ENCODE measurements around the gene FHIT.

DNA sequence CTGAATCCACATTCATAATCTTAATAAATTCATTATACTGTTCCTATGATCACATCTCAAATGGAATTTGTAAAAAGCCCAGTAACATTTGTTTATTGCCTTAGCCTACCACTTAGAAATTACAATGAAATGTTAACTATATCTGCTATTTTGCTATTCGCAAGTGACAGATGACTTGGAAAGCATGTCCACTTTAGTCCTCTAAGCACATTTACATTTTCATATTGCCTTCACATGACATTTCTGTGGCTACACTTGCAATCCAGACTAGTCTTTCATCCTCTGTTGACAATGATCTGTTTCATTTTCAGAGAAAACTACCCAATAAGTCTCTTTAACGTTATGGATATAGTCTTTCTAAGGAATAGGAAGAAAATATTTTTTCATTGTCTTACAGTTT lies 741.8 kb downstream of the FHIT start:
- TF ChIP-seq, protein P1, sequence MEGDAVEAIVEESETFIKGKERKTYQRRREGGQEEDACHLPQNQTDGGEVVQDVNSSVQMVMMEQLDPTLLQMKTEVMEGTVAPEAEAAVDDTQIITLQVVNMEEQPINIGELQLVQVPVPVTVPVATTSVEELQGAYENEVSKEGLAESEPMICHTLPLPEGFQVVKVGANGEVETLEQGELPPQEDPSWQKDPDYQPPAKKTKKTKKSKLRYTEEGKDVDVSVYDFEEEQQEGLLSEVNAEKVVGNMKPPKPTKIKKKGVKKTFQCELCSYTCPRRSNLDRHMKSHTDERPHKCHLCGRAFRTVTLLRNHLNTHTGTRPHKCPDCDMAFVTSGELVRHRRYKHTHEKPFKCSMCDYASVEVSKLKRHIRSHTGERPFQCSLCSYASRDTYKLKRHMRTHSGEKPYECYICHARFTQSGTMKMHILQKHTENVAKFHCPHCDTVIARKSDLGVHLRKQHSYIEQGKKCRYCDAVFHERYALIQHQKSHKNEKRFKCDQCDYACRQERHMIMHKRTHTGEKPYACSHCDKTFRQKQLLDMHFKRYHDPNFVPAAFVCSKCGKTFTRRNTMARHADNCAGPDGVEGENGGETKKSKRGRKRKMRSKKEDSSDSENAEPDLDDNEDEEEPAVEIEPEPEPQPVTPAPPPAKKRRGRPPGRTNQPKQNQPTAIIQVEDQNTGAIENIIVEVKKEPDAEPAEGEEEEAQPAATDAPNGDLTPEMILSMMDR (IDR thresholded peaks at IDR 0.05; ENCODE audit: low read depth, low read length, poor library complexity, severe bottlenecking), result no peak
- no peak for TF ChIP-seq EZH2phosphoT487 (IDR thresholded peaks at IDR 0.05; ENCODE audit: borderline replicate concordance, low read length)
